ENCODE data around the gene MCC.

Gene MCC

GRCh38 chr5:113123618-113124017, 364.6 kb downstream of the MCC start:
- no peak for DNase-seq (ENCODE audit: extremely low read depth in 1 of 2, low read depth in 1 of 2)

GRCh38 chr5:113122053-113122452, 366.2 kb downstream of the MCC start:
- no peak for DNase-seq (ENCODE audit: extremely low read depth in 1 of 2, low read depth in 1 of 2)

DNA sequence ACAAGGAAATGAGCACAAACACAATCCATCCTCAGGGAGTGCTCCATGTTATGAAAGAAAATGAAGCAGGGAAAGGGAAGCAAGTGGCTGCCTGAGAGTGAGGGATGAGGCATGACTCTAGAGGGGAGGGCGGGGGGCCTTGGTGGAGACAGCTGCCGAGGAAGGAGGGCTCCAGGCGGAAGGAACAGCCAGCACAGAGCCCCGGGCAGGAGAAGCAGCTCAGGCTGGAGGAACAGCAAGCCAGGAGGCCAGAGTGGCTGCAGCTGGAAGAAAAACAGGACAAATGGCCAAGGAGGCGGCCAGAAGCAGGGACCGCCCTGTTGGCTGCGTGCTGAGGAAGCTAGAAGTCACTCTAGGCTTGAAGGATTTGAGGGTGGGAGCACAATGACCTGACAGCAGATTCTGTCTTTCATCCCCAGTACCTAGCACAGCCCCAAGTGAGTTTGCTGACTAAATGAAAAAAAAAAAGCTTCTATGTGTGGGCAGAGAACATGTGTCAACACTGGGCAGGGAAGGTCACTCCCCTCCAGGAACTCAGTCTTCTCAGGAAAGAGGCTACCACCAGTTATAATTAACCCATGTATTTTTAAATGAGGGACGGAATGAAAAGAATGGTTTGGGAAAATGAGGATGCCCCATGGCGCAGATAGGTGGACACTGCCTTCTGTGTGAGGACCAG, 368.9 kb downstream of the MCC start:
- no peak for DNase-seq (ENCODE audit: extremely low read depth in 1 of 2, low read depth in 1 of 2)

DNA sequence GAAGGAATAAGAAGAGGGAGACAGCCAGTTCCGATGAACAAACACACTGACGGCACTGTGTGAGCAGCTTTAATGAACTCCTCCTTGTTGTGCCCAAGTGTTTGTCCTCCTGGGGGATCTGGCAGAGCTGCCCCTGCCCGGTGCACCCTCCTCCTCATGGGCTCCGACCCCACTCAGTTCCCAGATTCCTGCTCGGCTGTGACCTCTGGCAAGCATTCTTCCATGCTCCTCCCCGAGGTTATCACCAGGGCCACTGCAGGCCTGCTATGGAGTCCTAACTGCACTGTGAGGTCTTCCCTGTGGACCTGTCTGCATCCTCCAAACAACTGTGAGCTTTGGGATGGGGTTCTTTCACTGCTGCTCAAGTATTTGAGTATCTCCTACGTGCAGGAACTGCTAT, 369.5 kb downstream of the MCC start:
- DNase-seq (ENCODE audit: extremely low read depth in 1 of 2, low read depth in 1 of 2) = no peak

GRCh38 chr5:113118298-113118697, 370.0 kb downstream of the MCC start:
- no peak for DNase-seq (ENCODE audit: extremely low read depth in 1 of 2, low read depth in 1 of 2)

DNA sequence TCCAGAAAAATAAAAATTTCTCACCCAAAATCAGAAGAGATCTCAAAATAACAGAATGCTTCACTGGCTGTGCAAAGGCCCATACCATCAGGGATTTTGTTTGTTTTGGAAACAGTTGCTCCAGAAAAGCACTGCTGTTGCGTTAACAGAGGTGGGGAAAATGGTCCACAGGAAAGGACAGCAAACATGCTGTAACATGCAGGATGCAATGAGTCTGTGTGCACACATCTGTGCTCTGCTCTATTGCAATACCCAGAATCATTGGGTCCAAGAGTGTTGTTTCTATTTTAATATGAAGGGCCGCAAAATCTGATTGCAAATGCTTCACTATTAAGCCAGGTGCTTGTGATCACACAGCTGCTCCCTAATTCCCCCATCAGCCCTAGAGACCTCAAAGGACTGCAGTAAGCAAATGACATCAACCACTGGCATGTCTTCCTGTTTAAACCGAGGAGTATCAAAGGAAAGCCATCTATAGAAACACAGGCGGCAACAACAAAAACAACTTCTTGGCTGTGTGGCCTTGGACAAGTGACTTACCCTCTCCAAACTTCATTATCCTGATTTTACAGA, 370.6 kb downstream of the MCC start:
- DNase-seq (ENCODE audit: extremely low read depth in 1 of 2, low read depth in 1 of 2) = no peak

DNA sequence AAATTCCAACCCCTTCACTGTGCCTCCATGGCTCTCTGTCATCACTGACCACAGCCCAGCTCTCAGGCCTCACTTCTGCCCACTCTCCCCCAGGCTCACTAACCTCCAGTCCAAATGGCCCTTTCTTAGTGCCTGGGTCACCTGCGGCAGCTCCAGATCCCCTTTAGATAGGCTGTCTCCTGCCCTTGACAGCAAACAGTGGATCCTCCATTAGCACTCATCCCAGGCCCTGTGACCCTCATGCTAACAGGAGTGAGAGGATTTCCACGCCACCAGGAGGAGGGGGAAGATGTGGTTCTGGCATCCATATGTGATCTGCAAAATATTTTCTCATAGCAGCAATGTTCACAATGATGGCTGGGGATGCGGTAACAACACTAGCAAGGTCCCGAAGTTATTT, 372.3 kb downstream of the MCC start:
- no peak for DNase-seq (ENCODE audit: extremely low read depth in 1 of 2, low read depth in 1 of 2)

- DNase-seq (ENCODE audit: extremely low read depth in 1 of 2, low read depth in 1 of 2) = no peak
These were observed 373.2 kb downstream of the MCC start for GRCh38 chr5:113115061-113115460.

- DNase-seq (ENCODE audit: extremely low read depth in 1 of 2, low read depth in 1 of 2) = no peak
These were observed 373.7 kb downstream of the MCC start for GRCh38 chr5:113114559-113114958.

DNA sequence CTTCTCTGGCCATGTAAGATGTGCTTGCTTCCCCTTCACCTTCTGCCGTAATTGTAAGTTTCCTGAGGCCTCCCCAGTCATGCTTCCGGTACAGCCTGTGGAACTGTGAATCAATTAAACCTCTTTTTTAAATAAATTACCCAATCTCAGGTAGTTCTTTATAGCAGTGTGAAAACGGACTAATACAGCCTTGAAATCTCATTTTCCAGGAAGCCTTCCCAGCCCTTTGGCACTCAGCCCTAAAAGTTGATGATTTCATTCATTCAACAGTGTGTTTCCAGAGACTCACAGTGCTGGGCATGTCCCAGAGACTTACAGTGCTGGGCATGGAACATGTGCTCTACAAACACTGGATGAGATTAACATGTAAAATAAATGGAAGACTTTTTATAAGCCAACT, 375.8 kb downstream of the MCC start:
- DNase-seq (ENCODE audit: extremely low read depth in 1 of 2, low read depth in 1 of 2) = no peak

GRCh38 chr5:113110117-113110516, 378.1 kb downstream of the MCC start:
- DNase-seq (ENCODE audit: extremely low read depth in 1 of 2, low read depth in 1 of 2) = no peak

GRCh38 chr5:113109344-113109743, 378.9 kb downstream of the MCC start:
- DNase-seq (ENCODE audit: extremely low read depth in 1 of 2, low read depth in 1 of 2) = no peak

DNA sequence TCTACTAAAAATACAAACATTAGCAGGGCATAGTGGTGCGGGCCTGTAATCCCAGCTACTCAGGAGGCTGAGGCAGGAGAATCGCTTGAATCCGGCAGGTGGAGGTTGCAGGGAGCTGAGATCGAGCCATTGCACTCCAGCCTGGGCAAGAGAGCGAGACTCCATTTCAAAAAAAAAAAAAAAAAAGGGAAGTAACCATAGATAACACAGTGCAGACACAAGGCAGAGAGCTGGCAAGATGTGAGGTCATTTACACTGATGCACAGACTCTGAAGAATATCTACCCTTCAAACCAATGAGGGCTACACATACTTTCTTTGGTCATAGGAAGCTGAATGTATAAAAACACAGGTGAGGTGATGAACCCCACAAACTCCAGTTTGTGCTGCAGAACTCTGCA, 379.8 kb downstream of the MCC start:
- DNase-seq (ENCODE audit: extremely low read depth in 1 of 2, low read depth in 1 of 2) = no peak

GRCh38 chr5:113106821-113107220, 381.4 kb downstream of the MCC start:
- DNase-seq (ENCODE audit: extremely low read depth in 1 of 2, low read depth in 1 of 2) = no peak

- DNase-seq (ENCODE audit: extremely low read depth in 1 of 2, low read depth in 1 of 2) = no peak
These were observed 382.5 kb downstream of the MCC start for GRCh38 chr5:113105693-113106280.

DNA sequence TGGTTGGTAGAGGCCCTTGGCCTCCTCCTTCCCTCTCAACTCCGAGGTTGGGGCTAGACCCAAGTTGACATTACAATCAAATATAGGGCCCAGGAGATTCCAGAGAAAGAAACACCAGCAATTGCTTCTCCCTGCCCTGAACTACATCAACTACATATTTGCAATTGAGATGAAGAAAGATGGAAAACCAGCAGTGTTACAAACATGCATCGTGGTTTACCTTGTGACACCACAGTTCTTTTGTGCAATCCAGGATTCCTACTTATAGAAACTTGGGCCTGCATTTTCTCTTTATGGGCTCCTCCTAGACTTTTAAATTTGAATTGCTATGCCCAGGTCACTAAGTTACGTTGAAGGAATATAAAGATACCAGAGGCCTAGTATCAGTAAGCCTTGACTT, 384.9 kb downstream of the MCC start:
- DNase-seq (ENCODE audit: extremely low read depth in 1 of 2, low read depth in 1 of 2) = no peak

GRCh38 chr5:113102121-113102531, 386.1 kb downstream of the MCC start:
- DNase-seq (ENCODE audit: extremely low read depth in 1 of 2, low read depth in 1 of 2) = no peak

DNA sequence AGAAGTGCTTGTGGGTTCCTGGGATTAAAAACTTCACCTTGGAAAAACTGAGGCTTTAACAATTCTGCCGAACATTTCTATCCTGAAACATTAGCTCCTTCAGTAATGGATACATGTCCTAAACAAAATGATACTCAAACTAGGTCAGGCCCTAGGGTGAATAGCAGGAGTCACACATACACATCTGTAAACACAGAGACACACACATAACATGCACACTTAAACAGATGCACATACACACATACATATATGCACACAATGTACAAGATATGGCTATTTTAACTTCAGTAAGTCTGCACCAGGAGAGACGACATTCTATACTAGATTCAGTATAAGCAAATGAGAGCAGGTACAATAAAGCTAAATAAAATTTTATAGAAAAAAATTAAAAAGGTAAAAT, 387.3 kb downstream of the MCC start:
- DNase-seq (ENCODE audit: extremely low read depth in 1 of 2, low read depth in 1 of 2) = no peak

- DNase-seq (ENCODE audit: extremely low read depth in 1 of 2, low read depth in 1 of 2) = no peak
These were observed 388.4 kb downstream of the MCC start for GRCh38 chr5:113099822-113100221.

DNA sequence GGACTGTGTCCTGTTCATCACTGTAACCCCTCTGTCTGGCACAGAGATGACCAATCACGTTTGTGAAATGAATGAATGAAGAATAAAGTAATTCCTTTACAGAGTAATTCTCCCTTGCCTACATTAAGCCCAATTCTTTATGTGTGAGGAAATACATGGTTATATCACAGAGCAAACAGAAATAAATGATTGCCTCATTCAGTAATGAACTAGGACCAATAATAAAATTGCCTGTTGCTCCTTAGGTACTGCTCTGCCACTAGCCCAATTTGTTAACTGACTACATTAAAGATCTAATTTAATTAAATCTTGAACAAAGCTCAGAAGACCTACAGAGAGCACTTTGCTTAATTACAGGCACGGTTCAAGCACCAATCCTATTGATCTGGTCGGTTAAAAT, 389.9 kb downstream of the MCC start:
- DNase-seq (ENCODE audit: extremely low read depth in 1 of 2, low read depth in 1 of 2) = no peak

GRCh38 chr5:113095831-113096230, 392.4 kb downstream of the MCC start:
- DNase-seq (ENCODE audit: extremely low read depth in 1 of 2, low read depth in 1 of 2) = no peak

DNA sequence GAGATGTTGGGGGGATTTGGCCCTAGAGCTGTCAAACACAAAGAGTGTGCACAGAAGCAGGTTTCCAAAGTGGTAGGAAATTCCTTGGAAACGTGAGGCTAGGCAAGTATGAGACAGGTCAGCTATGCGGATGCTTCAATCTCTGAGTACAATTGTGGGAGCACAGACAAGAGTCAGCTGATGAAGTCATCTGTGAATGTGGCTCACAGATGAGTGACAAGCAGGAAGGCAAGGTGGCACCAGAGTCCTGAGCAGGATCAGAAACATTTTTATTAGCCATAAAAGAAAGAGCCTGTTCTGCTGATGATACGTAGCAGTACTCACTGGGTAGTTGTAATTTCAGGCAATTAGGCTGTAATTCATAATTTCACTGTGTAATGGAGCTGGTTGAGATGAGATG, 394.7 kb downstream of the MCC start:
- DNase-seq (ENCODE audit: extremely low read depth in 1 of 2, low read depth in 1 of 2) = no peak

GRCh38 chr5:113092683-113093082, 395.6 kb downstream of the MCC start:
- DNase-seq (ENCODE audit: extremely low read depth in 1 of 2, low read depth in 1 of 2) = no peak

Measured in activated CD8-positive, alpha-beta memory T cell treated with anti-CD3 and anti-CD28 coated beads for 1 hour (primary cell).